GM12878 (cell line): ENCODE data around the gene ARID5B. TPM values are rescaled to one million over a fixed set of nuclear protein-coding genes. Genes with fewer than 3 reads are reported as not detected.
A peak's percentile ranks its signal among the peaks of the same experiment; 100 is the strongest.

Experiments used
- ATAC-seq: fragments of 200-7000 bp; cut with Tn5 transposase; 3 replicates; pipeline ENCODE4 v1.9.1; 2020; ENCODE audit warnings: mild to moderate bottlenecking, moderate library complexity
- BruUV-seq: library from RNA; stranded (reverse); fragments of 400-500 nt; replicated peaks from 2 replicates; lab custom pipeline; 2021; lab: Mats Ljungman, UMichigan
- CTCF ChIA-PET: fragments of 300-600 bp; sonication (Branson Sonifier 250); formaldehyde crosslinking; extraction: SDS; loops from one replicate; lab custom pipeline; 2021; ENCODE audit warnings: inconsistent platforms; lab: Yijun Ruan, JAX
- POLR2A ChIA-PET: fragments of 350-600 bp; formaldehyde crosslinking; extraction: SDS; loops from one replicate; lab custom pipeline; 2021; ENCODE audit warnings: inconsistent platforms; lab: Charles Lee
- RAD21 ChIA-PET: fragments of 300-600 bp; sonication (Branson Sonifier 250); formaldehyde crosslinking; loops from one replicate; lab custom pipeline; 2023; ENCODE audit warnings: antibody characterized with exemption; ENCODE audit not compliant: unreplicated experiment; lab: Charles Lee
- SMC1A ChIA-PET: fragments of 300-600 bp; sonication (Branson Sonifier 250); formaldehyde crosslinking; loops from one replicate; lab custom pipeline; 2023; ENCODE audit not compliant: unreplicated experiment, uncharacterized antibody; lab: Charles Lee
- DNase-seq: peaks from one replicate; pipeline ENCODE4 v3.0.0-alpha.2; 2011; ENCODE audit warnings: low read depth, low spot score
- FAIRE-seq: peaks from 3 replicates; lab custom pipeline; 2011; peaks lifted over from hg19 to GRCh38; lab: Jason Lieb, UNC
- H2AFZ ChIP-seq: 2 replicates; pipeline ENCODE4 v1.6.0; 2011; ENCODE audit warnings: low read depth, low read length, control low read depth; ENCODE audit not compliant: control insufficient read depth
- H3K27ac ChIP-seq: 2 replicates; pipeline ENCODE4 v1.5.1; 2011; ENCODE audit warnings: control low read depth; ENCODE audit not compliant: control insufficient read depth, insufficient read depth
- H3K27me3 ChIP-seq, 2 experiments: replicated peaks in 1 of 2; 2 replicates each; pipeline versions ENCODE4 v1.6.0 to v1.6.1; 2011; ENCODE audit warnings: low read length in 1 of 2; ENCODE audit not compliant: control insufficient read depth in 2 of 2, insufficient read depth in 2 of 2
- H3K36me3 ChIP-seq, 2 experiments: 2 replicates each; pipeline ENCODE4 v1.5.1; 2011; ENCODE audit warnings: low read length in 1 of 2; ENCODE audit not compliant: control insufficient read depth in 2 of 2, insufficient read depth in 2 of 2
- H3K4me1 ChIP-seq: 2 replicates; pipeline ENCODE4 v1.6.1; 2011; ENCODE audit warnings: mild to moderate bottlenecking, low read length, moderate library complexity, mixed read lengths; ENCODE audit not compliant: control insufficient read depth, insufficient read depth
- H3K4me2 ChIP-seq: 2 replicates; pipeline ENCODE4 v1.6.0; 2011; ENCODE audit warnings: control low read depth; ENCODE audit not compliant: control insufficient read depth, insufficient read depth
- H3K4me3 ChIP-seq: fragments of 200-600 bp; sonication (generic); 2 replicates; pipeline ENCODE4 v1.5.1; 2016
- H3K79me2 ChIP-seq: 2 replicates; pipeline ENCODE4 v1.6.0; 2011; ENCODE audit warnings: low read length; ENCODE audit not compliant: control insufficient read depth, insufficient read depth
- H3K9ac ChIP-seq: 2 replicates; pipeline ENCODE4 v1.8.0; 2011; ENCODE audit warnings: low read length, control low read depth, mixed read lengths; ENCODE audit not compliant: control insufficient read depth, insufficient read depth
- H3K9me3 ChIP-seq: replicated peaks from 3 replicates; pipeline ENCODE4 v1.5.1; 2011; ENCODE audit warnings: mild to moderate bottlenecking, low read length; ENCODE audit not compliant: control insufficient read depth, insufficient read depth
- H4K20me1 ChIP-seq: 2 replicates; pipeline ENCODE4 v1.6.0; 2011; ENCODE audit not compliant: control insufficient read depth, insufficient read depth
- BACH1 ChIP-seq: fragments of 450-650 bp; IDR thresholded peaks from 2 replicates; pipeline ENCODE4 v1.6.1; 2017; ENCODE audit warnings: mild to moderate bottlenecking, borderline replicate concordance
- BCL11A ChIP-seq: IDR thresholded peaks from 2 replicates; pipeline ENCODE4 v1.6.1; 2011; ENCODE audit warnings: low read depth, low read length
- FOXK2 ChIP-seq: fragments of 450-650 bp; IDR thresholded peaks from 2 replicates; pipeline ENCODE4 v1.6.1; 2017; ENCODE audit warnings: mild to moderate bottlenecking, moderate library complexity
- KDM1A ChIP-seq: fragments of 200-600 bp; sonication (generic); IDR thresholded peaks from 2 replicates; pipeline ENCODE4 v1.6.1; 2016; ENCODE audit warnings: borderline replicate concordance
- MEF2B ChIP-seq: fragments of 450-650 bp; IDR thresholded peaks from 2 replicates; pipeline ENCODE4 v1.6.1; 2018; ENCODE audit warnings: mild to moderate bottlenecking, moderate library complexity; ENCODE audit not compliant: partially characterized antibody, poor library complexity, severe bottlenecking
- PAX5 ChIP-seq: IDR thresholded peaks from 2 replicates; pipeline ENCODE4 v1.6.1; 2011; ENCODE audit warnings: low read depth, low read length, borderline replicate concordance
- SP1 ChIP-seq: IDR thresholded peaks from one replicate; pipeline ENCODE4 v1.6.1; 2011; ENCODE audit warnings: low read depth, low read length
- ZBED1 ChIP-seq: IDR thresholded peaks from 2 replicates; pipeline ENCODE4 v1.6.1; 2016; ENCODE audit warnings: borderline replicate concordance
- ZNF384 ChIP-seq: IDR thresholded peaks from 2 replicates; pipeline ENCODE4 v1.6.1; 2012; ENCODE audit warnings: low read depth, mild to moderate bottlenecking, low read length, improper control_type of control experiment, borderline replicate concordance
- in situ Hi-C: fragments of 300-500 bp; cut with MboI; formaldehyde crosslinking; loops from 9 replicates; pipeline ENCODE4 v1.14.3; 2018; ENCODE audit warnings: mixed read lengths
- intact Hi-C: fragments of 100-400 bp; cut with micrococcal nuclease; formaldehyde crosslinking; loops from one replicate; pipeline ENCODE4 v1.14.2; 2022; ENCODE audit not compliant: unreplicated experiment
- polyA plus RNA-seq, 11 experiments: library from polyadenylated mRNA; depleted of rRNA in 4 of 11; unstranded in 6 of 11; stranded (reverse) in 5 of 11; fragments of >200 nt; fragmentation: Nextera tagmentation in 4 of 11; fragmentation: Illumina TruSeq in 1 of 11; extraction: Ambion mirVana in 4 of 11; extraction: Trizol in 1 of 11; gene quantifications; 1 replicate in 1 of 11; 2 replicates in 10 of 11; pipeline versions ENCODE4 v1.2.1 to v1.2.3, GENCODE V29; 2011 to 2016; ENCODE audit warnings: inconsistent platforms in 2 of 11, missing spikeins in 2 of 11, low read depth in 1 of 11
- total RNA-seq, 4 experiments: library from RNA; depleted of rRNA in 3 of 4; stranded (reverse); fragments of >200 nt in 3 of 4; fragmentation: Illumina TruSeq in 1 of 4; extraction: Trizol in 1 of 4; gene quantifications; 2 replicates each; pipeline versions ENCODE4 v1.2.1 to v1.2.3, GENCODE V29; 2013 to 2021
- TF ChIP-seq, protein P1 (sequence below): fragments of 450-650 bp; IDR thresholded peaks from 2 replicates; pipeline ENCODE4 v1.6.1; 2017; ENCODE audit warnings: antibody characterized with exemption, mild to moderate bottlenecking, moderate library complexity
- TF ChIP-seq, protein P2 (sequence below): fragments of 450-650 bp; IDR thresholded peaks from 2 replicates; pipeline ENCODE4 v1.6.1; 2017; ENCODE audit warnings: mild to moderate bottlenecking, moderate library complexity
- TF ChIP-seq, protein P3 (sequence below): fragments of 450-650 bp; IDR thresholded peaks from 2 replicates; pipeline ENCODE4 v1.6.1; 2016; ENCODE audit warnings: mild to moderate bottlenecking
- TF ChIP-seq, protein P4 (sequence below): IDR thresholded peaks from 2 replicates; pipeline ENCODE4 v1.6.1; 2011; ENCODE audit warnings: low read depth, low read length, improper control_type of control experiment, borderline replicate concordance

The ARID5B gene
- total and polyA plus RNA-seq, 10 of the 15 experiments (the other 5 are each of a cell fraction or from before 2014, with no cell fraction given), result 2.7 to 8.5 (median 6.1) TPM

DNA sequence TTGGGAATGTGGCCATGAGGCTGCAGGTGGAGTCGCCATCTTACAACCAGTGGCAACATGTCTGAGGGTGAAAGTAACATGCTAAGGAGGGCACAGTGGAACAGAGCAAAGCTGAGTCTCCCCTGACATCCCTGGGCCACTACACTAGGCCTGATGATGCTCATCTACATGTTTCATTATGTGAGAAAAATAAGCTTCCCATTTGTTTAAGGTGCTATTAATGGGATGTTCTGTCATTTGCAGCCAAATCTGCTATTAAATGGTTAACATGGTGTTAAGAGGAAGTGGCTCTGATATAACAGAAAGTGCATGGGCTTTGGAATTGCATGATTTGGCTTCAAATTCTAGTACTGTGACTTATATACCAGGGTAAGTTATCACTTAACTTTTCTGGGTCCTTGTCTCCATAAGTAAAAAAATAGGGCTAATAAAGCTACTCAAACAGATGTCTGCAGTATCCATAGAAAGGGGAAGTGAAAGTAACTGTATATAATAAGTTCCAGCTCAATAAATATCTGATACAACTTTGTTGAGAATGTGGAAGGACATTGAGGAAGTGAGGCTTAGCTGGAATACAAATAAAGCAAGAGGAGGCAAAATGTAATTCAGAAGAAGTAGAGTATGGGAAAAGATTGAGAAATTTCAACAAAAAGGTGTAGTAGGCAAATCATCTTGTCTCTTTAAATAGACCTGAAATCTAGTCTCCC is 208.2 kb downstream of the ARID5B start (continued):
- TF ChIP-seq MEF2B (peak; percentile 55), BACH1 (peak; percentile 65), ZNF384 (peak; percentile 48; the same call in 1 of the 2 replicates)

DNA sequence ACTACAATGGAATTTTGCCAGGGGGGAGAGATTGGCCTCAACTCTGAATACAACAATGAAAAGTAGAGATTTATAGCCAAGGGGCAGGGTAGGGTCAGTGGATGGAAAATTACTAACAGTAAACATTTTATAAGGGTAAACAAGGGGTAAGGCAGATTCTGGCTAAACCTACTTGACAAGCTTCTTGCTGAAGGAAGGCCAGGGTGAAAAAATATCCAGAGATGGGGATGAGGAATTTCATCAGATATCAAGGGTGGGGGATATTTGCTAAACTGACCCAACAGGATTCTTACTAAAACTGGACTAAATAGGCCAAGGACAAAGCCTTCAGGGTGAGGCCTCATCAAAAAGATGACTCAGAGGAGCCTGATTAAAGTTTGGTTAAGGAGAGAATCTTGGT is 210.8 kb downstream of the ARID5B start:
- no peak overlapping the region for H3K9ac ChIP-seq
- H3K4me1 ChIP-seq, result peaks cover 21% of the 10 kb centered on the region
- no peak overlapping the region for H2AFZ ChIP-seq
- no peak overlapping the region for H3K4me2 ChIP-seq
- no peaks in the 10 kb centered on the region for H4K20me1 ChIP-seq
- no peaks in the 10 kb centered on the region for H3K79me2 ChIP-seq
- H3K27me3 ChIP-seq, result no peaks in the 10 kb centered on the region
- H3K4me3 ChIP-seq, result no peak overlapping the region
- intact Hi-C loops (no loop called here), in situ Hi-C loops (no loop called here)
- H3K27ac ChIP-seq, result no peak overlapping the region
- SMC1A ChIA-PET, result interaction anchor here (1.3 kb wide), 1 partner anchor 74 kb away, joined by 5 read pairs; no protein-coding TSS in a partner anchor
- H3K9me3 ChIP-seq, result no peaks in the 10 kb centered on the region
- RAD21 ChIA-PET, result no interaction called here
- POLR2A ChIA-PET, result no interaction called here
- H3K36me3 ChIP-seq, result no peaks in the 10 kb centered on the region
- DNase-seq (no peak), ATAC-seq (no peak), FAIRE-seq (no peak)
- CTCF ChIA-PET, result interaction anchor here (1.6 kb wide), 1 partner anchor 74 kb away, joined by 3 read pairs; no protein-coding TSS in a partner anchor
- BruUV-seq, result no TSS peak
- TF ChIP-seq, protein P1, sequence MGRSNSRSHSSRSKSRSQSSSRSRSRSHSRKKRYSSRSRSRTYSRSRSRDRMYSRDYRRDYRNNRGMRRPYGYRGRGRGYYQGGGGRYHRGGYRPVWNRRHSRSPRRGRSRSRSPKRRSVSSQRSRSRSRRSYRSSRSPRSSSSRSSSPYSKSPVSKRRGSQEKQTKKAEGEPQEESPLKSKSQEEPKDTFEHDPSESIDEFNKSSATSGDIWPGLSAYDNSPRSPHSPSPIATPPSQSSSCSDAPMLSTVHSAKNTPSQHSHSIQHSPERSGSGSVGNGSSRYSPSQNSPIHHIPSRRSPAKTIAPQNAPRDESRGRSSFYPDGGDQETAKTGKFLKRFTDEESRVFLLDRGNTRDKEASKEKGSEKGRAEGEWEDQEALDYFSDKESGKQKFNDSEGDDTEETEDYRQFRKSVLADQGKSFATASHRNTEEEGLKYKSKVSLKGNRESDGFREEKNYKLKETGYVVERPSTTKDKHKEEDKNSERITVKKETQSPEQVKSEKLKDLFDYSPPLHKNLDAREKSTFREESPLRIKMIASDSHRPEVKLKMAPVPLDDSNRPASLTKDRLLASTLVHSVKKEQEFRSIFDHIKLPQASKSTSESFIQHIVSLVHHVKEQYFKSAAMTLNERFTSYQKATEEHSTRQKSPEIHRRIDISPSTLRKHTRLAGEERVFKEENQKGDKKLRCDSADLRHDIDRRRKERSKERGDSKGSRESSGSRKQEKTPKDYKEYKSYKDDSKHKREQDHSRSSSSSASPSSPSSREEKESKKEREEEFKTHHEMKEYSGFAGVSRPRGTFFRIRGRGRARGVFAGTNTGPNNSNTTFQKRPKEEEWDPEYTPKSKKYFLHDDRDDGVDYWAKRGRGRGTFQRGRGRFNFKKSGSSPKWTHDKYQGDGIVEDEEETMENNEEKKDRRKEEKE, result no peak
- TF ChIP-seq BCL11A (no peak), KDM1A (no peak), FOXK2 (no peak), SP1 (no peak), PAX5 (no peak), ZBED1 (no peak)
- TF ChIP-seq, protein P2, sequence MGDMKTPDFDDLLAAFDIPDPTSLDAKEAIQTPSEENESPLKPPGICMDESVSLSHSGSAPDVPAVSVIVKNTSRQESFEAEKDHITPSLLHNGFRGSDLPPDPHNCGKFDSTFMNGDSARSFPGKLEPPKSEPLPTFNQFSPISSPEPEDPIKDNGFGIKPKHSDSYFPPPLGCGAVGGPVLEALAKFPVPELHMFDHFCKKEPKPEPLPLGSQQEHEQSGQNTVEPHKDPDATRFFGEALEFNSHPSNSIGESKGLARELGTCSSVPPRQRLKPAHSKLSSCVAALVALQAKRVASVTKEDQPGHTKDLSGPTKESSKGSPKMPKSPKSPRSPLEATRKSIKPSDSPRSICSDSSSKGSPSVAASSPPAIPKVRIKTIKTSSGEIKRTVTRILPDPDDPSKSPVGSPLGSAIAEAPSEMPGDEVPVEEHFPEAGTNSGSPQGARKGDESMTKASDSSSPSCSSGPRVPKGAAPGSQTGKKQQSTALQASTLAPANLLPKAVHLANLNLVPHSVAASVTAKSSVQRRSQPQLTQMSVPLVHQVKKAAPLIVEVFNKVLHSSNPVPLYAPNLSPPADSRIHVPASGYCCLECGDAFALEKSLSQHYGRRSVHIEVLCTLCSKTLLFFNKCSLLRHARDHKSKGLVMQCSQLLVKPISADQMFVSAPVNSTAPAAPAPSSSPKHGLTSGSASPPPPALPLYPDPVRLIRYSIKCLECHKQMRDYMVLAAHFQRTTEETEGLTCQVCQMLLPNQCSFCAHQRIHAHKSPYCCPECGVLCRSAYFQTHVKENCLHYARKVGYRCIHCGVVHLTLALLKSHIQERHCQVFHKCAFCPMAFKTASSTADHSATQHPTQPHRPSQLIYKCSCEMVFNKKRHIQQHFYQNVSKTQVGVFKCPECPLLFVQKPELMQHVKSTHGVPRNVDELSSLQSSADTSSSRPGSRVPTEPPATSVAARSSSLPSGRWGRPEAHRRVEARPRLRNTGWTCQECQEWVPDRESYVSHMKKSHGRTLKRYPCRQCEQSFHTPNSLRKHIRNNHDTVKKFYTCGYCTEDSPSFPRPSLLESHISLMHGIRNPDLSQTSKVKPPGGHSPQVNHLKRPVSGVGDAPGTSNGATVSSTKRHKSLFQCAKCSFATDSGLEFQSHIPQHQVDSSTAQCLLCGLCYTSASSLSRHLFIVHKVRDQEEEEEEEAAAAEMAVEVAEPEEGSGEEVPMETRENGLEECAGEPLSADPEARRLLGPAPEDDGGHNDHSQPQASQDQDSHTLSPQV, result no peak
- TF ChIP-seq, protein P3, sequence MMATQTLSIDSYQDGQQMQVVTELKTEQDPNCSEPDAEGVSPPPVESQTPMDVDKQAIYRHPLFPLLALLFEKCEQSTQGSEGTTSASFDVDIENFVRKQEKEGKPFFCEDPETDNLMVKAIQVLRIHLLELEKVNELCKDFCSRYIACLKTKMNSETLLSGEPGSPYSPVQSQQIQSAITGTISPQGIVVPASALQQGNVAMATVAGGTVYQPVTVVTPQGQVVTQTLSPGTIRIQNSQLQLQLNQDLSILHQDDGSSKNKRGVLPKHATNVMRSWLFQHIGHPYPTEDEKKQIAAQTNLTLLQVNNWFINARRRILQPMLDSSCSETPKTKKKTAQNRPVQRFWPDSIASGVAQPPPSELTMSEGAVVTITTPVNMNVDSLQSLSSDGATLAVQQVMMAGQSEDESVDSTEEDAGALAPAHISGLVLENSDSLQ, result no peak
- TF ChIP-seq, protein P4, sequence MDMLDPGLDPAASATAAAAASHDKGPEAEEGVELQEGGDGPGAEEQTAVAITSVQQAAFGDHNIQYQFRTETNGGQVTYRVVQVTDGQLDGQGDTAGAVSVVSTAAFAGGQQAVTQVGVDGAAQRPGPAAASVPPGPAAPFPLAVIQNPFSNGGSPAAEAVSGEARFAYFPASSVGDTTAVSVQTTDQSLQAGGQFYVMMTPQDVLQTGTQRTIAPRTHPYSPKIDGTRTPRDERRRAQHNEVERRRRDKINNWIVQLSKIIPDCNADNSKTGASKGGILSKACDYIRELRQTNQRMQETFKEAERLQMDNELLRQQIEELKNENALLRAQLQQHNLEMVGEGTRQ, result no peak
